Measurements from ENCODE around the gene PEPD. TPM values are rescaled to one million over a fixed set of nuclear protein-coding genes. Genes with fewer than 3 reads are reported as not detected.
A peak's percentile ranks its signal among the peaks of the same experiment; 100 is the strongest.

Gene PEPD
- total and polyA plus RNA-seq, 2 of the 4 experiments (the other 2 are of a cell fraction) = 36.7 to 88.4 TPM

DNA sequence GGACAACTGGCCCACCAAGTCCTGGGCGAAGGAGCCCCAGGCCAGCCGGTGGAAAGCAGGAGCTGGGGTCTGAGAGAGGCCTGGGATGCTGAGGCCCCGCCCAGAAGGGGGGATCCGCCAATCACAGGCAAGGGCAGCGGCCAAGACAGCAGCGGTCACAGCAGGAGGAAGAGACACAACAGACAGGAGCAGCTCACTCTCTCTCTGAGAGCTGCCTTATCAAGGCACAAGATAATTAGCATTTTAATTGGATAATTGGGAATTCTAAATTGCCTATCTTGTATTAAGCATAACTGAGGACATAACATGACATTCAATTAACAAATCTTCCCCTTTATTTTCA, 101.8 kb downstream of the PEPD start:
- DNase-seq (no peak), ATAC-seq (ENCODE audit: low read depth) (0 out of 2 replicates have a peak, but pooled peaks have one; percentile 22)
- Histone ChIP-seq H3K79me1 (ENCODE audit: low read depth in 1 of 2, low read length in 2 of 2) (no peaks in the 10 kb centered on the region), H2AFZ (replicated peaks; ENCODE audit: low read length, poor library complexity) (no peak overlapping the region), H3K9ac (ENCODE audit: low read depth, low read length) (no peak overlapping the region), H3K9me3 (ENCODE audit: control insufficient read depth, insufficient read depth, low read length) (no peaks in the 10 kb centered on the region), H2BK15ac (ENCODE audit: low read depth, low read length) (no peak overlapping the region), H3K4ac (ENCODE audit: low read depth, low read length) (no peak overlapping the region), H2BK120ac (ENCODE audit: low read depth, low read length) (no peak overlapping the region), H3K23ac (ENCODE audit: low read depth, low read length) (no peak overlapping the region), H3K14ac (replicated peaks; ENCODE audit: low read depth, low read length) (no peak overlapping the region), H4K8ac (ENCODE audit: low read depth in 2 of 2, low read length in 2 of 2) (no peak overlapping the region), H3K4me3 (ENCODE audit: insufficient read depth, low read depth, low read length) (no peak overlapping the region), H2BK5ac (ENCODE audit: low read depth, low read length, poor library complexity, severe bottlenecking) (no peak overlapping the region), H4K5ac (ENCODE audit: low read depth, low read length) (no peak overlapping the region), H3K9me1 (ENCODE audit: insufficient read depth, low read length) (peaks cover 3% of the 10 kb centered on the region; the same call in 1 of the 2 replicates), H2BK20ac (ENCODE audit: low read depth, low read length) (no peak overlapping the region), H2AK9ac (replicated peaks; ENCODE audit: low read depth, low read length, poor library complexity) (no peak overlapping the region), H3K56ac (ENCODE audit: extremely low read depth, insufficient read depth, low read length) (no peak overlapping the region), H3K36me3 (ENCODE audit: control insufficient read depth, insufficient read depth, low read length) (no peaks in the 10 kb centered on the region), H4K91ac (ENCODE audit: insufficient read depth, low read depth, low read length) (no peak overlapping the region), H4K20me1 (ENCODE audit: insufficient read depth, low read length) (no peaks in the 10 kb centered on the region), H3K27me3 (ENCODE audit: control insufficient read depth, insufficient read depth, low read length) (no peaks in the 10 kb centered on the region), H3K27ac (ENCODE audit: insufficient read depth, low read length) (no peak overlapping the region), H2AK5ac (ENCODE audit: low read depth, low read length) (no peak overlapping the region), H3K18ac (ENCODE audit: low read depth, low read length) (no peak overlapping the region), H3K4me1 (ENCODE audit: control insufficient read depth, insufficient read depth, low read length) (no peaks in the 10 kb centered on the region; the same call in 1 of the 2 replicates), H3K4me2 (ENCODE audit: low read depth, low read length) (no peak overlapping the region)
- TF ChIP-seq MAFK (IDR thresholded peaks at IDR 0.05; ENCODE audit: low read depth, low read length) (no peak), POLR2A (IDR thresholded peaks at IDR 0.05; ENCODE audit: low read depth, low read length) (no peak), CHD1 (IDR thresholded peaks at IDR 0.05; ENCODE audit: low read depth, low read length) (no peak), RCOR1 (IDR thresholded peaks at IDR 0.05; ENCODE audit: insufficient replicate concordance, low read length) (no peak), BHLHE40 (IDR thresholded peaks at IDR 0.05; ENCODE audit: low read depth, low read length) (no peak), CTCF (conservative IDR thresholded peaks at IDR 0.05; ENCODE audit: low read depth, low read length) (no peak), FOS (IDR thresholded peaks at IDR 0.05; ENCODE audit: low read depth, low read length) (no peak), ELK1 (IDR thresholded peaks at IDR 0.05; ENCODE audit: borderline replicate concordance, low read depth, low read length) (no peak), SMC3 (IDR thresholded peaks at IDR 0.05; ENCODE audit: low read depth, low read length) (no peak), NFE2L2 (IDR thresholded peaks at IDR 0.05; ENCODE audit: low read depth, low read length) (no peak), RFX5 (IDR thresholded peaks at IDR 0.05; ENCODE audit: low read depth, low read length) (no peak), CEBPB (IDR thresholded peaks at IDR 0.05; ENCODE audit: low read depth, low read length) (no peak), MXI1 (IDR thresholded peaks at IDR 0.05; ENCODE audit: borderline replicate concordance, low read depth, low read length) (no peak), MAZ (IDR thresholded peaks at IDR 0.05; ENCODE audit: borderline replicate concordance, low read depth, low read length) (no peak)
- BruUV-seq (replicated peaks) = no TSS peak
- in situ Hi-C loops (cut with MboI; ENCODE audit: low sequenced_read_pairs) (no loop called here), dilution Hi-C loops (cut with HindIII; ENCODE audit: low sequenced_read_pairs, unreplicated experiment) (no loop called here), intact Hi-C loops (cut with micrococcal nuclease) (no loop called here)
- 16% methylated on average over 3 of the region's 6 CpGs; no CpG with 5 or more reads in 1 of the 2 experiments for WGBS, 2 experiments (ENCODE audit: extremely low coverage in 2 of 2, insufficient read length in 1 of 2)
- ChIA-PET POLR2A (ENCODE audit: unreplicated experiment) (no interaction called here), CTCF (interaction anchor here (1.1 to 1.2 kb wide), 2 partner anchors 13 to 358 kb away, joined by 3 to 6 read pairs; no protein-coding TSS in a partner anchor)
